Neural cell (in vitro differentiated cells): ENCODE measurements around the gene PRMT2. TPM values are rescaled to one million over a fixed set of nuclear protein-coding genes. Genes with fewer than 3 reads are reported as not detected.

Experiments
- H2AFZ ChIP-seq: fragments of 200-600, 300-800 bp; sonication (generic), shearing (Covaris generic); 2 replicates; pipeline ENCODE4 v1.6.0; 2014; ENCODE audit warnings: low read depth, mild to moderate bottlenecking, antibody characterized with exemption, low read length, moderate library complexity
- H3F3A ChIP-seq: fragments of 200-600 bp; shearing (Covaris generic); 2 replicates; pipeline ENCODE4 v1.6.1; 2016; ENCODE audit warnings: mild to moderate bottlenecking, moderate library complexity, mixed read lengths, antibody characterized with exemption, low read length; ENCODE audit not compliant: insufficient read depth, poor library complexity, severe bottlenecking
- H3K27ac ChIP-seq: fragments of 200-600, 300-800 bp; sonication (generic), shearing (Covaris generic); 2 replicates; pipeline ENCODE4 v1.5.1; 2014; ENCODE audit warnings: mild to moderate bottlenecking, low read length, moderate library complexity
- H3K27me3 ChIP-seq: fragments of 300-800, 200-600 bp; sonication (generic), shearing (Covaris generic); 2 replicates; pipeline ENCODE4 v1.6.0; 2014; ENCODE audit warnings: mild to moderate bottlenecking, low read depth, low read length, moderate library complexity; ENCODE audit not compliant: insufficient read depth
- H3K36me3 ChIP-seq: fragments of 300-800, 200-600 bp; sonication (generic), shearing (Covaris generic); 2 replicates; pipeline ENCODE4 v1.5.1; 2014; ENCODE audit warnings: mild to moderate bottlenecking, antibody characterized with exemption, low read length, moderate library complexity; ENCODE audit not compliant: insufficient read depth
- H3K4me2 ChIP-seq: fragments of 300-800, 200-600 bp; sonication (generic), shearing (Covaris generic); 2 replicates; pipeline ENCODE4 v1.6.0; 2014; ENCODE audit warnings: mild to moderate bottlenecking, low read length
- H3K4me3 ChIP-seq: fragments of 300-800, 200-600 bp; sonication (generic), shearing (Covaris generic); 2 replicates; pipeline ENCODE4 v1.5.1; 2014; ENCODE audit warnings: mild to moderate bottlenecking, low read length, moderate library complexity
- H3K79me2 ChIP-seq: fragments of 200-600 bp; shearing (Covaris generic); replicated peaks from 2 replicates; pipeline ENCODE4 v1.6.0; 2014; ENCODE audit warnings: mild to moderate bottlenecking, low read length, moderate library complexity; ENCODE audit not compliant: insufficient read depth
- H3K9ac ChIP-seq: fragments of 300-800, 200-600 bp; sonication (generic), shearing (Covaris generic); 2 replicates; pipeline ENCODE4 v1.6.1; 2016; ENCODE audit warnings: mild to moderate bottlenecking, low read length, mixed read lengths
- H3K9me2 ChIP-seq: fragments of 200-600 bp; shearing (Covaris generic); 2 replicates; pipeline ENCODE4 v1.6.1; 2016; ENCODE audit warnings: mild to moderate bottlenecking, low read length, mixed read lengths; ENCODE audit not compliant: insufficient read depth
- H3K9me3 ChIP-seq: fragments of 200-600, 300-800 bp; sonication (generic), shearing (Covaris generic); 2 replicates; pipeline ENCODE4 v1.6.1; 2016; ENCODE audit warnings: mild to moderate bottlenecking, mixed run types, low read length, moderate library complexity, mixed read lengths
- H4K20me1 ChIP-seq: fragments of 200-600 bp; shearing (Covaris generic); 2 replicates; pipeline ENCODE4 v1.6.1; 2016; ENCODE audit warnings: mild to moderate bottlenecking, mixed run types; ENCODE audit not compliant: insufficient read depth
- EP300 ChIP-seq: fragments of 450-650 bp; conservative IDR thresholded peaks from 2 replicates; pipeline ENCODE4 v1.6.1; 2014; ENCODE audit warnings: antibody characterized with exemption, mild to moderate bottlenecking, moderate library complexity; ENCODE audit not compliant: poor library complexity, severe bottlenecking
- EZH2 ChIP-seq: fragments of 200-600, 300-800 bp; shearing (Covaris generic), sonication (generic); IDR thresholded peaks from 2 replicates; pipeline ENCODE4 v1.6.1; 2014; ENCODE audit warnings: antibody characterized with exemption, low read length, borderline replicate concordance, mild to moderate bottlenecking; ENCODE audit not compliant: insufficient read depth, poor library complexity, severe bottlenecking
- MXI1 ChIP-seq: fragments of 450-650 bp; conservative IDR thresholded peaks from 2 replicates; pipeline ENCODE4 v1.6.1; 2014; ENCODE audit warnings: antibody characterized with exemption, mild to moderate bottlenecking; ENCODE audit not compliant: poor library complexity, severe bottlenecking
- POLR2AphosphoS5 ChIP-seq: IDR thresholded peaks from 2 replicates; pipeline ENCODE4 v1.6.1; 2012
- RAD21 ChIP-seq: fragments of 450-650 bp; conservative IDR thresholded peaks from 2 replicates; pipeline ENCODE4 v1.6.1; 2014; ENCODE audit warnings: antibody characterized with exemption, mild to moderate bottlenecking, moderate library complexity
- SMC3 ChIP-seq: fragments of 450-650 bp; conservative IDR thresholded peaks from 2 replicates; pipeline ENCODE4 v1.6.1; 2014; ENCODE audit warnings: antibody characterized with exemption, mild to moderate bottlenecking, moderate library complexity; ENCODE audit not compliant: poor library complexity
- TAF1 ChIP-seq: IDR thresholded peaks from 2 replicates; pipeline ENCODE4 v1.6.1; 2012; ENCODE audit warnings: low read depth
- polyA plus RNA-seq: library from polyadenylated mRNA; depleted of rRNA; stranded (reverse); fragments of >200 nt; gene quantifications from 2 replicates; pipeline ENCODE4 v1.2.3, GENCODE V29; 2014
- TF ChIP-seq, protein P1 (sequence below): fragments of 450-650 bp; IDR thresholded peaks from 2 replicates; pipeline ENCODE4 v1.5.1; 2014; ENCODE audit warnings: antibody characterized with exemption, mild to moderate bottlenecking, moderate library complexity; ENCODE audit not compliant: poor library complexity, severe bottlenecking
- TF ChIP-seq, protein P2 (sequence below): IDR thresholded peaks from 2 replicates; pipeline ENCODE4 v1.6.1; 2012; ENCODE audit warnings: borderline replicate concordance

Gene PRMT2
- polyA plus RNA-seq, 1 donor from 2014 or later: 313 TPM

DNA sequence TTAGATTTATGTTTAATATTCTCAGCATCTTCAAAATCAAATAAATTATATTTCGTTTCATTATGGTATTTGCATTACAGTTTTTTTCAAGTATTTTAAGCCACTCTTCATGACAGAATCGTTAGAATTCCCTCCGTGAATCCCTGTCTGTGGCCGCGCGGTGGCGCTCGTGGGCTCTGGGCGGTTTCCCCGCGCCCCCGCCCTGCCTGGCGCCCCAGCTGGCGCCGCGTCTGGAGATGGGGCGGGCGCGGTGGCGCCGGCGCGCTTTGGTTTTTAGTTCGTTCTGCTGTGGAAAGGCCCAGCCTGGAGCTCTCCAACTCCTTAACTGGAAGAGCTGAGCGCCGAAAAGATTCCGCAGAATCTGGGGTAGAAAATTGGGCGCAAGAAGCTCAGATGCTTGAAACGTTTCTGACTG, 25.7 kb downstream of the PRMT2 start:
- H3F3A ChIP-seq: no peaks in the 10 kb centered on the region
- H3K4me2 ChIP-seq: no peak overlapping the region
- peaks cover 21% of the 10 kb centered on the region for H3K36me3 ChIP-seq
- no peaks in the 10 kb centered on the region for H3K27me3 ChIP-seq
- TF ChIP-seq, protein P1, sequence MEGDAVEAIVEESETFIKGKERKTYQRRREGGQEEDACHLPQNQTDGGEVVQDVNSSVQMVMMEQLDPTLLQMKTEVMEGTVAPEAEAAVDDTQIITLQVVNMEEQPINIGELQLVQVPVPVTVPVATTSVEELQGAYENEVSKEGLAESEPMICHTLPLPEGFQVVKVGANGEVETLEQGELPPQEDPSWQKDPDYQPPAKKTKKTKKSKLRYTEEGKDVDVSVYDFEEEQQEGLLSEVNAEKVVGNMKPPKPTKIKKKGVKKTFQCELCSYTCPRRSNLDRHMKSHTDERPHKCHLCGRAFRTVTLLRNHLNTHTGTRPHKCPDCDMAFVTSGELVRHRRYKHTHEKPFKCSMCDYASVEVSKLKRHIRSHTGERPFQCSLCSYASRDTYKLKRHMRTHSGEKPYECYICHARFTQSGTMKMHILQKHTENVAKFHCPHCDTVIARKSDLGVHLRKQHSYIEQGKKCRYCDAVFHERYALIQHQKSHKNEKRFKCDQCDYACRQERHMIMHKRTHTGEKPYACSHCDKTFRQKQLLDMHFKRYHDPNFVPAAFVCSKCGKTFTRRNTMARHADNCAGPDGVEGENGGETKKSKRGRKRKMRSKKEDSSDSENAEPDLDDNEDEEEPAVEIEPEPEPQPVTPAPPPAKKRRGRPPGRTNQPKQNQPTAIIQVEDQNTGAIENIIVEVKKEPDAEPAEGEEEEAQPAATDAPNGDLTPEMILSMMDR: peak; percentile 49
- TF ChIP-seq RAD21: no peak
- H2AFZ ChIP-seq: no peak overlapping the region
- H3K27ac ChIP-seq: no peak overlapping the region
- no peak overlapping the region for H3K4me3 ChIP-seq
- no peaks in the 10 kb centered on the region for H3K79me2 ChIP-seq
- no peaks in the 10 kb centered on the region for H3K9me3 ChIP-seq
- no peaks in the 10 kb centered on the region for H3K9me2 ChIP-seq
- H4K20me1 ChIP-seq: no peaks in the 10 kb centered on the region
- no peak overlapping the region for H3K9ac ChIP-seq

DNA sequence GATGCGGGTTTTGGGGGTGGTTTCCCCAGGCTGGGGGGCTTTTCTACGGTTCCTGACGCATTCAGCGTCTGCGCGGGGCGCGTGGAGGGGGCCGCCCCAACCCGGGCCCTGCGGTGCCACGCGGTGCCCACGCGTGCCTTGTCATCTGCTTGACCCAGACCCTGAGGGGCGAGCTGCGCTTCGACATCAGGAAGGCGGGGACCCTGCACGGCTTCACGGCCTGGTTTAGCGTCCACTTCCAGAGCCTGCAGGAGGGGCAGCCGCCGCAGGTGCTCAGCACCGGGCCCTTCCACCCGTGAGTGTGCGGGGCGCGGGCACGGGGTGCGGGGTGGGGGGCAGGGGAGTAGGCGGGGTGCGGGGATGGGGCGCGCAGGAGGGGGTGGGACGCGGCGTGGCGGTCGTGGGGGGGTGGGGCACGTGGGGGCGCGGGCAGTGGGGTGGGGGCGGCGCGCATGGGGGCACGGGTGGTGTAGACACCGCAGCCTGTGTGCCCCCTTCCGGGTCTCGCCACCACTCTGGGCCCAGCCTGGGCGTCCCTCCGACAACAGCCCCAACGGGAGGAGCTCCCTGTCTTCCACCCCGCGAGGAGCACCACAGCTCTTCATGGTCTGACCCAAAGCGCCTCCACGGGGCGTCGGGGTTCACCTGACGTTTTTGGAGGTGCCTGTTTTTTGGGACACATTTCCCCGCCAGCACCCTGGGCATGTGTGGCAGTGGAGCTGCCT, 26.3 kb downstream of the PRMT2 start:
- Histone ChIP-seq H3K9me3 (no peaks in the 10 kb centered on the region), H2AFZ (no peak overlapping the region), H3K4me2 (no peak overlapping the region), H3K79me2 (no peaks in the 10 kb centered on the region), H3F3A (no peaks in the 10 kb centered on the region), H3K9ac (no peak overlapping the region), H3K27me3 (no peaks in the 10 kb centered on the region), H3K27ac (no peak overlapping the region), H4K20me1 (no peaks in the 10 kb centered on the region), H3K36me3 (peaks cover 16% of the 10 kb centered on the region), H3K9me2 (no peaks in the 10 kb centered on the region), H3K4me3 (no peak overlapping the region)
- no peak for TF ChIP-seq MXI1

DNA sequence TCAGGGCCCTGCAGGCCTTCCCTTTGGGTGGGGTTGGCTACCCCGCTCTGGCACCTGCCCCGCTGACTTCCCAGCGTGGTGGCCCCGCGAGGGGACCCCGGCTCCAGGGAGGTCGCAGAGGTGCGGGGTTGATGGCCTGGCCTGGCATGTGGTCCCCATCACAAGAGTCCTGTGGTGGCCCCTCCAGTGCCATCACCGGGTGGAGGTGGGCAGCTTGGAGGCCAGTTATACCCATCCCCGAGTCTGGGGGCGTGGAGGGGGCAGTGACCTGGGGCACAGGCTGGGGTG, 26.8 kb downstream of the PRMT2 start:
- Histone ChIP-seq H3K9ac (no peak overlapping the region), H3K79me2 (no peaks in the 10 kb centered on the region), H3K36me3 (peaks cover 11% of the 10 kb centered on the region), H3K4me2 (no peak overlapping the region), H3K27me3 (peaks cover 5% of the 10 kb centered on the region), H2AFZ (no peak overlapping the region), H3F3A (no peaks in the 10 kb centered on the region), H4K20me1 (no peaks in the 10 kb centered on the region), H3K4me3 (no peak overlapping the region), H3K27ac (no peak overlapping the region), H3K9me3 (no peaks in the 10 kb centered on the region), H3K9me2 (no peaks in the 10 kb centered on the region)
- TF ChIP-seq EZH2: no peak
- no peak for TF ChIP-seq TAF1
- TF ChIP-seq POLR2AphosphoS5: no peak
- TF ChIP-seq, protein P2, sequence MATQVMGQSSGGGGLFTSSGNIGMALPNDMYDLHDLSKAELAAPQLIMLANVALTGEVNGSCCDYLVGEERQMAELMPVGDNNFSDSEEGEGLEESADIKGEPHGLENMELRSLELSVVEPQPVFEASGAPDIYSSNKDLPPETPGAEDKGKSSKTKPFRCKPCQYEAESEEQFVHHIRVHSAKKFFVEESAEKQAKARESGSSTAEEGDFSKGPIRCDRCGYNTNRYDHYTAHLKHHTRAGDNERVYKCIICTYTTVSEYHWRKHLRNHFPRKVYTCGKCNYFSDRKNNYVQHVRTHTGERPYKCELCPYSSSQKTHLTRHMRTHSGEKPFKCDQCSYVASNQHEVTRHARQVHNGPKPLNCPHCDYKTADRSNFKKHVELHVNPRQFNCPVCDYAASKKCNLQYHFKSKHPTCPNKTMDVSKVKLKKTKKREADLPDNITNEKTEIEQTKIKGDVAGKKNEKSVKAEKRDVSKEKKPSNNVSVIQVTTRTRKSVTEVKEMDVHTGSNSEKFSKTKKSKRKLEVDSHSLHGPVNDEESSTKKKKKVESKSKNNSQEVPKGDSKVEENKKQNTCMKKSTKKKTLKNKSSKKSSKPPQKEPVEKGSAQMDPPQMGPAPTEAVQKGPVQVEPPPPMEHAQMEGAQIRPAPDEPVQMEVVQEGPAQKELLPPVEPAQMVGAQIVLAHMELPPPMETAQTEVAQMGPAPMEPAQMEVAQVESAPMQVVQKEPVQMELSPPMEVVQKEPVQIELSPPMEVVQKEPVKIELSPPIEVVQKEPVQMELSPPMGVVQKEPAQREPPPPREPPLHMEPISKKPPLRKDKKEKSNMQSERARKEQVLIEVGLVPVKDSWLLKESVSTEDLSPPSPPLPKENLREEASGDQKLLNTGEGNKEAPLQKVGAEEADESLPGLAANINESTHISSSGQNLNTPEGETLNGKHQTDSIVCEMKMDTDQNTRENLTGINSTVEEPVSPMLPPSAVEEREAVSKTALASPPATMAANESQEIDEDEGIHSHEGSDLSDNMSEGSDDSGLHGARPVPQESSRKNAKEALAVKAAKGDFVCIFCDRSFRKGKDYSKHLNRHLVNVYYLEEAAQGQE: no peak
- no peak for TF ChIP-seq EP300
- TF ChIP-seq SMC3: no peak
- TF ChIP-seq RAD21: no peak
- TF ChIP-seq, protein P1: no peak
- no peak for TF ChIP-seq MXI1
